GM19239 (cell line): ENCODE data around the gene ATXN1.
A peak's percentile ranks its signal among the peaks of the same experiment; 100 is the strongest.

ENCODE experiments used
- DNase-seq: peaks from one replicate; pipeline ENCODE4 v3.0.0; 2011; ENCODE audit warnings: low spot score; ENCODE audit not compliant: insufficient read length
- FAIRE-seq: peaks from 2 replicates; lab custom pipeline; 2011; peaks lifted over from hg19 to GRCh38; lab: Jason Lieb, UNC

ATXN1 gene

GRCh38 chr6:16437095-16437494 lies 324.2 kb downstream of the ATXN1 start:
- FAIRE-seq, result no peak
- no peak for DNase-seq

DNA sequence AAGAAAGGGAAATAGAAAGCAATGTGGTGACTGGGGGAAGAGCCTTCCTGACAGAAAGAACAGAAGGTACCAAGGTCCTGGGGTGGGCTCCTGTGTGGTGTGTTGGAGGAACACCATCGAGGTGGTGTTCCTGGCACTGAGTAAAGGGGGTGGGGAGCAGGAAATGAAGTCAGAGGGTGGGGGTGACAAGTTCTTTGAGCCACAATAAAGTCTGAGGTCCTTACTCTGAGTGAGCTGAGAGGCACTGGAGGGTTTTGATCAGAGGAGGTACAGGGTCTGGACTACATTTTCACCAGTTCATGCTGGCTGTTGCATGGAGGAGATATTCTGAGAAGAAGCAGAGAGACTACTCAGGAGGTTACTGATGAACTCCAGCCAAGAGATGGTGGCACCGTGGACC lies 324.7 kb downstream of the ATXN1 start:
- FAIRE-seq (peak; percentile 77), DNase-seq (no peak)

DNA sequence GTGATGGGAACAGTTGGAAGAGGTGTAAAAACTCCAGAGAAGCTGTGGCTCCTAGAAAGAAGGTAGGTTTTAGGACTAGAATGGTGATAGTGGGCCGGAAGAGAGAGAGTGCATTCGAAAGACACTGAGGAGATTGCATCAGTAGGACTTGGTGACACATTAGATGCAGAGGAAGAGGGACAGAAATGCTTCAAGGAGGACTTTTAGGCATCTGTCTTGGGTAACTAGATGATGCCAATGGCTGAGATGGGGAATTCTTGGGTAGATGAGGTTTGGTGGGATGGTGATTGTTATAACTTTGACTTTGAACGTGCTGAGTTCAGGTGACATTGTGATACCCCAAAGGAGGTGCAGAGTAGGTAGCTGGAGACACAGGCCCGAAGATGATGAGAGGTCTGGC lies 326.4 kb downstream of the ATXN1 start:
- FAIRE-seq (no peak), DNase-seq (no peak)

- FAIRE-seq, result no peak
- no peak for DNase-seq
Observed at GRCh38 chr6:16433338-16433890, 327.8 kb downstream of the ATXN1 start.

DNA sequence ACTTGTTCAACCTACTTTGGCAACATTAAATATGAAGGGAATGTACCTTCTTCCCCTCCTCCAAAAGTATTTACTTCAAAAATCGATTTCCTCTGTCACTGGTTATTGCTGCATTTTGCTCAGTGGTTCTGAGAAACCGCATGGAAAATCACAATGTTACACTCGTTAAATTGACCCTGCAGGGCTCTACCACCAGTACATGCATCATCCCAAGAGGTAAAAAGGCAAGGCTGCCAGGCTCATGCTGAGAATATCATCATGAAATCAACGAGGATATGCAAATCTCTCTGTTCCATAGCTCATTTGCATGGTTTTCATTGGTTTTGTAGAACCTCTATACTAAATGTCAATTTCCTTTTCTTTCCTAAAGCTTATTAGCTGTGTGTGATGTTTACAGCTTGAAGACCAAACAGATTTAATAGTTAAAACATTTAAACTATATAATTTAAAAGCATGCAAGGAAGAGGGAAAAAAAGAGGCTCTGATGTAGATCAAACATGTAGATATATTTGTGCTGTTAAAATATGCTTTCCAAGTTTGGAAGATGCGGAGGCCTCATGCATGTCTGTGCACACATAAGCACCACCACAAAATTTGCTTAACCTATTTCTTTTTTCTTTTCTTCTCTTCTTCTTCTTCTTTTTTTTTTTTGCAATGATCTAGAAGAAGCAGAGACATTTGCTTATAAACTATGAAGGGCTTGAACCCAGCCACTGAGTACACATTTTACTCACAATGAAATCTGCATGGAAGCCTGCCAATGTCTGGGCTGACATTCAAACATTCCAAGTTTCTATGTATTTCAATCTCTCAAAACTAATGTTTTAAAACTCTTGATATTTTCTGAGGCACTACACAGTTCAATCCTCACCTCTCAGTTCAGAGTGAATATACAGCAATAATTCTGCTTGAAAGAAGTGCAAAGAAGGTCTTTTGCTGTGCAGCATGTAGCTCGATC lies 328.9 kb downstream of the ATXN1 start:
- FAIRE-seq (peak; percentile 87), DNase-seq (no peak)

DNA sequence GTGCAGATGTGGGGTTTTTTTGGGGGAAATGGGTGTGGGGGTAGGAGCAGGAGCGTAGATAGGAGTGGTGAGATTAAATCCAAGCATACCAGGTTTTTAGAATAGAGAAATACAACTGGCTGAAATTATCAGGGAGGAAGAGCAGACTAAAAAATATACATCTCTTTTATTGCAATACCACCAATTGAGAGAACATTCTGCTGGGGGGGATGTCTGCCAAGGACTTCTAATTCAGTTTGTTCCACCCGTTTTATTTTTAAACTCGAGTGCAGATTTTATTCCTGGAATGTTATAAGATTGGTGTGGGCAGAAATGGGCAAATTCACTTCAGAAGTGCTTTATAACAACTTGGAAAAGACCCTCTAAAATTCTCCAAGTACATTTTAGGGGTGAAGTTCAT lies 330.2 kb downstream of the ATXN1 start:
- DNase-seq (no peak), FAIRE-seq (no peak)

GRCh38 chr6:16430391-16431089 lies 330.7 kb downstream of the ATXN1 start:
- FAIRE-seq, result no peak
- DNase-seq, result no peak

- FAIRE-seq, result no peak
- no peak for DNase-seq
Observed at GRCh38 chr6:16429669-16430068, 331.6 kb downstream of the ATXN1 start.

DNA sequence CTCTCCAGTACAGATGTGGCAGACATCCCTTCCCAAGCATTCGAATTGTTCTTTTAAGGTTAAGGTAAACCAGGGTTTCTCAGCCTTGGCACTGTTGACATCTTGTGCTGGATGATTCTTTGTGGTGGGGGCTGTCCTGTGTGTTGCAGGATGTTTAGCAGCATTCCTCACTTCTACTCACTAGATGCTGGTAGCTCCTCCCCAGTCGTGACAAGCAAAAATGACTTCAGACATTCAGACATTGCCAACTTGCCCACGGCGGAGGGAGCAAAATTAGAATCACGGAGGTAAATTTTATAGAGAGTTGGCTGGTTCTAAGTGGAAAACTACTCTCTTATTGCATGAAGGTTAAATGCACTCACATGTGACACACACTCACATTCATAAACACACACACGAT lies 334.1 kb downstream of the ATXN1 start:
- FAIRE-seq (no peak), DNase-seq (no peak)

DNA sequence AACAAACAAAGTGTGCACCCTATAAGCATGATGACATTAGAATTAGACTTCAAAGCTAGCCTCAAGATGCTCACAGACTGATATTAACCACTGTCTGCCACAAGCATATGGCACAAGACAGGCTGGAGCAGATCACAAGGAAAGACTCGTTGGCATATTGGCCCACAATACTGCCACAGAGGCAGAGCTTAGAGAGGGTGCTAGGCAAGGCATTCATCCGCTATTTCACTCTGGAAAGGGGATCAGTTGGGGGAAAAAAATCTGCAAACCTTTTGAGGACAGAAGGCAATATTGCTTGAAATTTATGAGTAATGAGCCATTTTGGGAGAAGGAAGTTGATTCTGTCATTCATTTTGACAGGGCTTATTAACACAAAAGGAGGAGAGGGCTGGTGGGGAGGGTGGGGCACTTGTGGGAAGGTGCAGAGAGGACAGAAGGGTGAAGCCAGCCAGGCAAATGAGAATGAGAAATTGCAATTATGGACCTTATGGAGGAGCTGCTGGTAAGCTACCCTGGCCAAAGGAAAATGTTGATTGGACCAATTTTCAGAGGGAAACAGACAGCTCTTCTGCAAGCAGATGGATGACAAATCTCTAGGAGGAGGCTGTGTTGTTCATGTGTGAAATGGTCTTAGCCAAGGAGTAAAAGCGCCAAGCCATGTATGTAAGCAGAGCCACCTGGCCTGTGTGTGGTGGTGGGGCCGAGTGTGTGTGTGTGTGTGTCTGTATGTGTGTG lies 335.2 kb downstream of the ATXN1 start:
- FAIRE-seq (no peak), DNase-seq (no peak)

DNA sequence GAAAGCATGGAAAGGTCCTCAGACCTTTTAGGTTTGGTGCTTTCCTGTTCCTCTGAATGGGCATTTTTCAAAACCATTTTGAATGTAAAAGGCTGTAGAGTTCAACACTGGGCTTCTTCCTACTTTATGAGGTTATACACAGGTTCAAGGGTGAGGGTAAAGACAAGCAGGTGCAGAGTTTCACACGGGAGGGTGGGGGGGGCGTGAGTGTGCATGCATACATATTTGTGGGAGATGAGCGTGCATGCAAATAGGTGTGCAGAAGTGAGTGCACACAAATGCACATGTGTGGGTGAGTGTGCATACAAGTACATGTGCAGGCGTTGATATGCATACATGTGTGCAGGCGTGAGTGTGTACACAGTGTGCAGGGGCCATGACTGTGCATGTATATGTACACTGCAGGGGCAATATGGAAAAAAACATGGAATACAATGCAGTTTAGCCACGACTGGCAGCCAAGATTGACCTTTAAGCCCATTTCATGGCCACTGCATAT lies 339.7 kb downstream of the ATXN1 start:
- no peak for FAIRE-seq
- no peak for DNase-seq

DNA sequence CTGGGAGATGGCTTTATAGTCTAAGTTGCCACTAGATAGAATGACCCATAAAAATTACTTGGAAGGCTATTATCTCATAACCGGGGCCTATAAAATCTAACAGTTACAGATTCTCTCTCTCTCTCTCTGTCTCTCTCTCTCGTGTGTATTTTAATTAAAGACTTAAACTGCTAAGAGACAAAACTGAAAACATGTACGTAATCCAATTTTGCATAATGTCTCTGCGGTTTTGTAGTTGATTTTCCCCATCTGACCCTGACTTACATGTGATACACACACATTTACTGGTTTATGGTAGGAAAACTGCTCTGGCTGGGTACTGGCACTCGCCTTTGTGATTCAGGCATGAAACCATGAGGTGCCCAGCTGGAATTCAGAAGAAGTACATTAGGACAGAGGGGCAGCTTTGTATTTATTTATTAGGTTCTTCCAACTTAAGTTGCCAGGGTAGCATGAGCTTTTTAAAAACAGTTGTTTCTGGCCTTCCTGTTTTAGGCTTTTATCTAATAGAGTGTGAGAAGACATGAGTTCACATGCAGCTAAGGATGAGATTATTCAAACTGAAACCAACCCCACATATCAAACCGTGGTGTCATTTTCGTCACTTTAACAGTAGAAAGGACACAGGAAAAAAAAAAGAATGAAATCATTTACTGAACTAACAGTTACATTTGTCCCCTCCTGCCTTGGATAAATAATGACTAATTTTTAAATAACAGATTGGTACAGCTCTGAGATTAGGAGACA lies 340.4 kb downstream of the ATXN1 start:
- peak; percentile 99 for FAIRE-seq

GRCh38 chr6:16420337-16420714 lies 340.9 kb downstream of the ATXN1 start:
- FAIRE-seq (no peak), DNase-seq (no peak)

More for the DNA sequence above, 340.4 kb downstream of the ATXN1 start:
- peak; percentile 33 for DNase-seq

GRCh38 chr6:16419636-16420336 lies 341.5 kb downstream of the ATXN1 start:
- DNase-seq (peak; percentile 36), FAIRE-seq (peak; percentile 51)

DNA sequence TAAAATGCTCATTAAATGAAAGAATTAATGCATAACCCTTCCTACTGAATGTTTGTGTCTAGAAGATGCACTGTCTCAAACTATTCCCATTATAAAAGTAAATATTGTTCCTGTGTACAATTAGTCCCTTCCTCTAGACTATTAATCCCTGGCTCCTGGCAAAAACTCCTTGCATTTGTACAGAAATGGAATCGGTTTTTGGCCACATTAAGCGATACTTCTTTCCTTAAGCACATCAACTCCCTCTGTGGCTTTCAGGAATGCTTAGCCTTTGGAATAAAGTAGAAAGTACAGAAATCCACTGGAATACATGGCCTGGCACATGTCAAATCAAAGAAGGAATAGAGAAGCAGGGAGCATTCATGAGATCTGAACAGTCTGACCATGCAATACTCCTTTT lies 343.1 kb downstream of the ATXN1 start:
- FAIRE-seq, result no peak
- no peak for DNase-seq

DNA sequence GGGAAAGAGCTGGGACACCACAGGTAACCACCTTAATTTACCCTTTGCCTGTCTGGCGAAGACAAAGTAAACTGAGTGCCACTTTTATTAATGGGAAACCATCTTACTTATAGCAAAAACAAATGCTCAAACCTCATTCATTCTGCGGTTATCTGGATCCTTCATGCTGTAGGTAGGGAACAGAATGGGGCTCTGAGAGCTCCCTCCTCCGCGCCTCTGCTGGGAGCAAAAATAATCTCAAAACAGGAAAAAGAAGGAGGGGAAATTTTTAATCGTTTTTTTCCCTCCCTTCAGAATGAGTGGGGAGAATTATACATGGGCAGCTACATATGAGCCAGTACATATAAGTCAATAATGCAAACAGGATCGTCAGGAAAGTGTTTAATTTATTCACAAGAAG lies 345.6 kb downstream of the ATXN1 start:
- no peak for DNase-seq
- FAIRE-seq, result no peak

- no peak for FAIRE-seq
- DNase-seq, result no peak
Observed at GRCh38 chr6:16414205-16414604, 347.1 kb downstream of the ATXN1 start.

- FAIRE-seq, result peak; percentile 93
- DNase-seq, result no peak
Observed at GRCh38 chr6:16413399-16413798, 347.9 kb downstream of the ATXN1 start.

DNA sequence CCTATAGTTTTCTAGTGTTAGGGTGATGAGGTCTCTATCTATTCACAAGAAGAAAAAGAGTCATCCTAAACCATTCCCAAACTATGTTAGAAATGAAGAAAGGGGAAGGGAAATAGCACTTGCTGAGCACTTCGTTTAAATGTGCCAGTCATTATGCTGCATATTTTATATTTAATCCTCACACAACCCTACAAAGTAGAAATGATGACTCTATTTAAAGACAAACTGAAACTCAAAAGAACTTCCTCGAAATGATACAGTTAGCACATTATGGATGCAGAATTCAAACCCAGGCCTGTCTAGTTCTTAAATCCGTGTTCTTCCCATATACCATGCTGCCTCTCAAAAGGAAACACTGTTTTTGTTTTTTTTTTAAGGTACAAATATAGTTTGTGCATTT lies 348.3 kb downstream of the ATXN1 start:
- FAIRE-seq, result no peak
- no peak for DNase-seq
